ENCODE results near the gene NTSR1.
A peak's percentile ranks its signal among the peaks of the same experiment; 100 is the strongest.

NTSR1 gene

DNA sequence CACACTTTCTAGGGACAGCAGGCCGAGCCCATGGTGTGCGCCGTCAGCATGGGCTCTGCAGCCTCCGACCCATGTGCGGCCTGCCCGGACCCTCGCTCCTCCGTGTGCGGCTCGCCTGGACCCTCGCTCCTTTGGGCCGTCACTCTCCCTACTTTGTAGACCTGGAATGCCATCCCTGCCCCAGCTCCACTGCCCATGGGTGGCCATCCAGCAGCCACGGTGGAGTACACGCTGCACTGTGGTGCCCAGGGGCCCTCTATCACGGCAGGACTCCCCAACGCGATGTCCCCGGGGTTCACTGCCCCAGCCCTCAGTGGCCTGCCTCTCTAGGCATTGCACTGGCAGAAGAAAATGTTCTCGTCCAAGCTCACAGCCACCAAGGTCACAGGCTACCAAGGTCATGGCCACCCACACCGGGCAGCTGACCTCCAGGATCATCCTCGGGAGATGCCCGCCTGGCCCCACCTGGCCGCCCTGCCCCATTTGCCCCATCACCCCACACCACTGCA, 63.5 kb downstream of the NTSR1 start:
- DNase-seq (ENCODE audit: low spot score), result no peak

DNA sequence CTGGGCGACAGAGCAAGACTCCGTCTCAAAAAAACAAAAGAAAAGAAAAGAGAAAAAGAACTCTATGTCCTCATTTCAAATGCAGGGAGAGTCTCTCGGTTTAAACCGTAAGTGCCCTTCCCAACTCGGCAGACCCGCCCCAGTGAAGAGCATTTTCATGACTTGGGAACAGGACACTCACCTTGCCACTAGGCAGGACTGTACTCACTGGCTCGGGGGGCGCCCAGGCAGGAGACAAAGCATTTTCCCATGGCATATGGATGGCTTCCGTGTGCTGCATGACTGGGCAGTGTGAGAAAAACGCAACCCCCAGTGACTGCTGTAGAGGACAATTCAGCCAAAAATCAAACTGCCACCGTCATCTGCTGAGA, 64.0 kb downstream of the NTSR1 start:
- no peak for DNase-seq (ENCODE audit: low spot score)

DNA sequence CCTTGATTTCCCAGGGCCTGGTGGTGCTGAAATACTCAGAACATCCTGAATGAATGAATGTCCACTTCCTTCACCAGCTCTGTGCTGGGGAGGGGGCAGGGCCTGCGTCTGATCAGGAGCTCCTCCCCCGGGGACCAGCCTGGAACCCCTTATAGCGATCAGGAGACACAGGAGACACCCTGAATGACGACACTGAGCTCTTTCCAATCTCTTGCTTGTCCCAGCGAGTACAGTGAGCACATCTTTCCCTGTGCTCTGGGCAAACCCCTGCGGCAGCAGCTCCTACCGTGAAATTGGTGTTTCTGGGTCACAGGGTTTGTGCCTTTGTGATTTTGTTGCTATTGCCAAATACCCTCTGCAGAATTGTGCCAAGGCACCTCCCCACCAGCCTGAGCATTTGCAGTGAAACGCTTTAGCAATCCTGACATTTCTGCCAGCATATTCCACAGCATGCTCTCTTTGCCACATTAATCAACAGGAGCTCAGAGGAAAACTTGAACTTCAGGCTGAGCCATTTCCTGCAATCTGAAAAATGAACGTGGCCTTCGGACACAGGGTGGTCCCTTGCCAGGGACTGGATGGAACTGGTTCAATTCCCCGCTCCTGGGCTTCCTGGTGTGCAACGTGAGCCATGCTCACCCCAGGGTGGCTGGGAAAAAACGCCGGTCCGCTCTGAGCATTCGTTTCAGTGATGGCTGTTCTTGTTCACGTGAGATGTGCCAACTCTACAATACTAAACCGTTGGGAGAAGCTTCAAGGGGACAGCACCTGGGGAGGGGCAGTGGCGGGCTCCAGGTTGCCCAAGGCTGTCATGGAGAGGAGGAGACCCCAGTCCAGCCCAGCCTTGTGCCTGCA, 64.6 kb downstream of the NTSR1 start:
- peak; percentile 67 for DNase-seq (ENCODE audit: low spot score)

DNA sequence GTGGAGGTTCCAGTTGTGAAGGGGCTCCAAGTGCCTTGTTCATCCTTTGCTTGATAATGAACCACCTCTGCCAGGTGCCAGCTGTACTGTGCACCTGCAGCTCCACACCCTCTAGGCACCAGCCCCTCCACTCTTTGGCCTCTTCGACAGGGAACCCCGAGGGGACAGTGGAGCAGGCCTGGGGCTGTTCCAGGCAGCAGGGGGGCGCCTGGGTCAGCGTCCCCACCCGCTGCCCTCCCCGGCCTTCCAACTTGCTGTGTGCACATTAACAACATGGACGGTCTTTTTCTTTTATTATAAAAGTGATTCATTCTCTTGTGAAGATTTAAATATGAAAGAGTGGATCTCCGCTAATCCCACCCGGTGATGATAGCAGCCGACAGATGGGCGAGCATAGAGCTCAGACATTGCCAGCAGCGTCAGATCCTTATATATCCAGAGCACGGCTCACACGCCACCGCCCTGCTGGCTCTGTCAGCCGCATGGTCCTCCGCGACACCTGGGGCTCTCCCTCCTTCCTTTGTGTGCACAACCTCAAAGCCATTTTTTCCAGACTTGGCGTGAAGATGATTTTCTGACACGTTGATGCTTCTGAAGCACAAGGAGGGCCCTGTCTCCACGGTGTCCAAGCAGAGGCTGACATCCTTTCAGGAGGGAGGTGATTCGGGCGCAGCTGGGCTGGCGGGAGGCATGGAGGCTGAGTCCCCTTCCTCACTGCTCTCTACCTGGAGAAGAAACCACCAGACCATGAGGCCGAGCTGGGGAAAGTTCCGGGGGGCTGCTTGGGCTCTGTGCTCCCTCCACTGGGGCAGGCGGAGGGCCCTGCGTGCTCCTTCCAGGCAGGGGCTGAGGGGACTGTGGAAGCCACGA, 65.4 kb downstream of the NTSR1 start:
- DNase-seq (ENCODE audit: low spot score), result no peak

DNA sequence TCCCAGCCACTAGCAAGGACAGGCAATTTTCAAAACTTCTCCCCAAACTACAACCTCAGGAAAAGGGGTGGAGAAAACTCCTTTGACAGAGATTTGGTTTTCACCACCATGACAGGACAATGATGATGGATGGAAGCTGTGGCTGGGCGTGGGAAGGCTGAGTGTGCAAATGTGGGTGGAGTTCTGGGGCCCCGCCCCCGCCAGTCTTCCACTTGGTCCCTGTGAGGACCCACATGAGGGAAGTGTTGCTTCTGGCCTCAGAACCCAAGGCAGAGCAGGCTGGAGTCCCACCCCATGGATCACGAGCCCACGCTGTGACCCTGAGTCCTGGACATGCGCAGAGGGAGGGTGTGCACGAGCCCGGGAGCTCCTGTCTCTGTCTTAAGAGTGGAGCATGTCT, 66.1 kb downstream of the NTSR1 start:
- no peak for DNase-seq (ENCODE audit: low spot score)

DNA sequence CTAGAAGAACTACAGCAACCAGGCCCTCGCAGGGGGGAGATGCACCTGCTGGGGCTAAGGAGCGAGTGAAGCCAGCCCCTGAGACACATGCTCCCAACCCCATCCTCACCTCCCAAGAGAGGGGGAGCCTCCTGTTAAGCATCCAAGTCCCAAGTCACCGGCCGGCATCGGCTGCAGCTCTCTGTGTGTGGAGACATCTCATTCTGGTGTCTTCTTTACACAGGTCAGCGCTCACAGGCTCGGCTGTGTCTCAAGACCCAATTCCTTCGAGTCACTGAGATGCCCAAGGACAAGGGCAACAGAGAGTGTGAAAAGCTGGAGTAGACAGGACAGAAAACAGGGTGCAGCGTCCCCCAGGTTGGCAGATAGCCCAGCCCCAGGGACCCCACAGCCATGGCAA, 66.6 kb downstream of the NTSR1 start:
- no peak for DNase-seq (ENCODE audit: low spot score)

DNA sequence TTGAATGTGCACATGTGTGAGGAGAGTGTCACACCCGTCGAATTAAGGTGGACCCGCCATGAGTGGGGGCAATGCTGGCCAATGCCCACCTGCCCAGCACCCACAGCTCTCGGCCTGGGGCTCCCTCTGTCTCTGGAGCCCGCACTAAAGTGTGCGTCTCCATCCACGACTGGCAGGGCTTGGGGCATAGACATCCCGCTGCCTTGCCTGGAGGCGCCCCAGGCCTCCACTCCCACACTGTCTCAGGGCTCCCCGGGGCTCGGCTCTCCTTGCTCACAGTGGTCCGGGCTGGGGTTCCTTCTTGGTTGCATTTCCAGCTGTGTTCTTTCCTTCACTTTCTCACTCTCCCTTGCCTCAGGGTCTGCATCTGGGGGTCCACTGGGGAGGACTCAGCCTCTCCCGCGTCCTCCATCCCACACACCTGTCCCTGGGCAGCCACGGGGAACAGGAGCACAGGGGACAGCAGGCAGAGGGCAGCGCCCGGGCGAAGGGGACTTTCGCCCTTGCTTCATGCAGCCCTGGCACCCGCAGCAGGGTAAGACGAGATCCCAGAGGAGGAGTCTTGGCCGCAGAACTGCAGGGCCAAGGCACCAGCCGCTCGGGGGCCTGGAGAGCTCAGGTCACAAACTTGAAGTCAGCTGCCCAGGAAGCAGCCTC, 67.5 kb downstream of the NTSR1 start:
- no peak for DNase-seq (ENCODE audit: low spot score)

DNA sequence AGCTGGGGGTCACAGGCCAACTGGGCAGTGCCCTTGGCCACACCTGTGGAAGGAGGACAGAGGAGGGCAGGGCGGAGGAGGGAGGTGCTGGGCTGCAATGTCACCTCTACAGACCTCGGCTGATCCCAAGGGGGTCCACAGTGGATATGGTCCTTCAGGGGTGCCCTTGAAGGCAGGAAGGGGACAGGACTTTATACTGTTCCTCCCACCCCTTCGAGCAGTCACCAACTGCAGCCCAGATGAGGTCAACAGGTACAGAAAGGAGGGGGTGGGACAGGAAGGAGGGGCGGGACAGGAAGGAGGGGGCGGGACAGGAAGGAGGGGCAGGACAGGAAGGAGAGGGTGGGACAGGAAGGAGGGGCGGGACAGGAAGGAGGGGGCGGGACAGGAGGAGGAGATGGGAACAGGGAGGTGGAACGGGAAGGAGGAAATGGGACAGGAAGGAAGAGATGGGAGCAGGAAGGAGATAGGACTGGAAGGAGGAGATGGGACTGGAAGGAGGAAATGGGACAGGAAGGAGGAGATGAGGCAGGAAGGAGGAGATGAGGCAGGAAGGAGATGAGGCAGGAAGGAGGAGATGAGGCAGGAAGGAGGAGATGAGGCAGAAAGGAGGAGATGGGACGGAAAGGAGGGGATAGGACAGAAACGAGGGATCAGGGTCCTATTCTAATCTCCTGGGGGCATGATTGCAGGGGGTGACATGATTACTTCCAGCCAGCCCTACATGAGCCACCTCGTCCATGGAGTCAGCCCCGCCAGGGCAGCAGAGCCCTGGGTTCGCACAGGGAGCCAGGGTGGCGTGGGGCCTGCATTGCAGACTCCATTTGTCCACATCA, 68.3 kb downstream of the NTSR1 start:
- DNase-seq (ENCODE audit: low spot score), result no peak

DNA sequence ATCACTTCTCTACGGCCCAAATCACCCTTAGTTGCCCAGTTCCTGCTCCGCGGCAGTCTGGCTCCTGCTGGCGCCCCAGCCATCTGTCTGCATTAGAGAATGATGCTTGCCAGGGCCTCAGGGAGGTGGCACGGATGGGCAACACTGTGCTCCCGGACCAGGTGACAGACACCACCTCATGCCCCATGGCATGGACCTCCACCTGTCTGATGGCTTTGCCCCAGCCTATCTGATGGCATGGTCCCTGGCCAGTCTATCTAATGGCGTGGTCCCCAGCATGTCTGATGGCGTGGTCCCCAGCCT, 68.8 kb downstream of the NTSR1 start:
- DNase-seq (ENCODE audit: low spot score), result no peak

DNA sequence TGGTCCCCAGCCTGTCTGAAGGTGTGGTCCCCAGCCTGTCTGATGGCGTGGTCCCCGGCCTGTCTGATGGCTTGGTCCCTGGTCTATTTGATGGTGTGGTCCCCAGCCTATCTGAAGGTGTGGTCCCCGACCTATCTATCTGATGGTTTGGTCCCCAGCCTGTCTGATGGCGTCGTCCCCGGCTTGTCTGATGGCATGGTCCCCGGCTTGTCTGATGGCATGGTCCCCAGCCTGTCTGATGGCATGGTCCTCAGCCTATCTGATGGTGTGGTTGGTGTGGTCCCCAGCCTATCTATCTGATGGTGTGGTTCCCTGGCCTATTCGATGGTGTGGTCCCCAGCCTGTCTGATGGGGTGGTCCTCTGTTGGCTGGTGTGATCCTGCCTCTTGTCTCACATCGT, 69.4 kb downstream of the NTSR1 start:
- DNase-seq (ENCODE audit: low spot score), result no peak

DNA sequence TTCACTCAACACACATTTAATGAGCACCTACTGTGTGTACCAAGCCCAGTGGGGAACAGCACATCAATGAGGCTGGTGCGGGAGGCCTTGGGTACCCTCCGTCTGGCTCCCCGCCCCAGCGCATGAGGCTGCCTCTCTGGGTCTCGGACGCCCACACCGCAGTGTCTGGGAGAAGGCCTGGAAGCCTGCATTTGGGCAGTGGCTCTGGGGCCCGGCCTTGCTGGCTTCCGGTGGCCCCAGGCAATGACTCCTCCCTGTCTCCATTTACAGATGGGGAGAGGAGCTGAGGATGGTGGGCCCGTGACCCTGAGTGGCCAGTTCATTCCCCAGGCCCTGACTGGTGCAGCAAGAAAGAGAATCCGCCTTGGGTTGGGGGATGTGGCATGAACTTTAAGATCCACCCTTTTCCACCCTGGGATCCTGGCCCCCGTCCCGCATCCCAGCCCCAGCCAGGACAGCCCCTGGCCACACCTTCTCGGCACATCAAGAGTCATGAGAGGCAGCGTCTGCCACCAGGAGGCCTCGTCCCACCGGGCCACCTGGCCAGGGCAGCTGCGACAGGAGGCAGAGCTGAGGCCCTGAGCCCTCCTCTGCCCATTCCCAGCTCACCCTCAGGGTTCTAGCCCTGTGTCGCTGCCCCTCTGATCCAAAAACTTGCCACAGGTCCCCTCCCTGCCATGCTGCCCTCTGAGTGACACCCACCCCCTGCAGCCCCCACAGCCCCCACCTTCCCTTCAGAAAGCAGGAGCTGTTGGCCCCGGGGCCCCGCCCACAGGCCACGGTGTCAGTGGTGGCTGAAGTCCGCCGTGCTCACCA, 70.2 kb downstream of the NTSR1 start:
- no peak for DNase-seq (ENCODE audit: low spot score)

DNA sequence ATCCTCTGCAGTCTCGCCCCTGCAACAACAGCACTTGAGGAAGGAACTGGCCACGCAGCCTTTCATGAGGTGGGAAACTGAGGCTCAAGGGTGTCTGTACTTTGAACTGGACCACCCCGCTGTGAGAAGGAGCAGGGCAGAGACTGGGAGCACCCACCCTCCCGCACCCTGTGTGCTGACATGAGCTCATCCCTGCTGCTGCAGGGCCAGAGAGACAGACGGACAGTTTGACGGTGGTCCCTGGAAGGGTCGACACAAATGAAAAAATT, 70.7 kb downstream of the NTSR1 start:
- no peak for DNase-seq (ENCODE audit: low spot score)

DNA sequence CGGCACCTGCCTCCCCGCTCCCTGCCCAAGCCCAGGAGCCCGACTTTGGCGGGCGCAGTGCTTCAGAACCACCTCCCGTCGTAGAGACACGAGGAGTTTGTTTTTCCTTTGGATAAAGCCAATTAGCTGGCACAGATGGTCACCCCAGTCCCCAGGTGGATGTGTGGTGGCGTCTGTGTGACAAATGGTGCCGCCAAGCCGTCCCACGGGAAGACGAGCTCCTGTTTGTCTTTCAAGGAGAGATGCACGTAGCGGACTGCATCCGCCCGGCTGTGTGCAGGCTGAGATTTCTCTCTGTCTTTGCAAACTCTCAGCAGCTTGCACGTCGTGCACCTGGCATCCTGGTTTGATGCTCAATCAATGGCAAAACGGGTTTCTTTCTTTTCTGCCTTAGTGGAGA, 71.6 kb downstream of the NTSR1 start:
- no peak for DNase-seq (ENCODE audit: low spot score)

DNA sequence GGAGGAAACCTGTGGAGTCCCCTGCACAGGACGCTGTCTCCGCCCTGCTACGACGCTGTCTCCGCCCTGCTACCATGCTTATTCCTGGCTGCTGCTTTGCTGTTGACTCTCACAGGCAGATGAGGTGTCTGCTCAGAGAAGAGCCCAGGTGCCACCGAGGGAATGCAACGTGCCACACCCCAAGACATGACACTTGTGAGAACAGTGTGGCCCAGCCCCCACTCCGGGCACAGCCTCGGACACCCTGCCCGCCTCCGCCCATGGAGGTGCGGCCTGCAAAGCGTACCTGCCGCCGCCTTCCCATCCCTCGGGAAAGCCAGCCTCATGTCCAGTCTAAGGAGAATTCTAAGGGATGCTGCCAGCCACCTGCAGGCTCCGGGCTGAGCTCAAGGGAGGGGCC, 72.1 kb downstream of the NTSR1 start:
- no peak for DNase-seq (ENCODE audit: low spot score)

DNA sequence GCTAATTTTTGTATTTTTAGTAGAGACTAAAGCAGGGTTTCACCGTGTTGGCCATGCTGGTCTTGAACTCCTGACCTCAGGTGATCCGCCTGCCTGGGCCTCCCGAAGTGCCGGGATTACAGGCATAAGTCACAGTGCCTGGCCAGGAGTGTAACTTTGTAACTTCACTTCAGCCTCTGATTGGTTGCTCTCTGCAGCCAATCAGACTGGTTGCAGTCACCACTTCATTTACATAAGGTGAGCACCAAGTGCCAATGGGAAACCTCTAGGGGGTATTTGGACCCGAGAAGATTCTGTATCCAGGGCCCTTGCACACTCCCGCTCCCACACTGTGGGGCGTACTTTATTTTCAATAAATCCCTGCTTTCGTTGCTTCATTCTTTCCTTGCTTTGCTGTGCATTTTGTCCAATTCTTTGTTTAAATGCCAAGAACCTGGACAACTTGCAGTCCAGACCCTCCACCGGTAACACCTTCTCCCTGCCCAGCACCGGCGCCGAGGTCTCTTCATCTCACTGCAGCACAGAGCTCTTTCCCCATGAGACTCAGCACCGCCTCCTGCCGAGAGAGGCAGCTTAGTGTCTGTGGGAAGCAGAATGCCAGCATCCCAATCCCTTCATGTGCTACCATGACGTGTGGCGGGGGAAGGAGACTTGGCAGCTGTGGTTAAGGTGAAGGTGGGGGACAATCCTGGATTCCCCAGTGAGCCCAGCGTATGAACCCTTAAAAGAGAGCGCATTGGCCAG, 73.7 kb downstream of the NTSR1 start:
- DNase-seq (ENCODE audit: low spot score), result no peak

DNA sequence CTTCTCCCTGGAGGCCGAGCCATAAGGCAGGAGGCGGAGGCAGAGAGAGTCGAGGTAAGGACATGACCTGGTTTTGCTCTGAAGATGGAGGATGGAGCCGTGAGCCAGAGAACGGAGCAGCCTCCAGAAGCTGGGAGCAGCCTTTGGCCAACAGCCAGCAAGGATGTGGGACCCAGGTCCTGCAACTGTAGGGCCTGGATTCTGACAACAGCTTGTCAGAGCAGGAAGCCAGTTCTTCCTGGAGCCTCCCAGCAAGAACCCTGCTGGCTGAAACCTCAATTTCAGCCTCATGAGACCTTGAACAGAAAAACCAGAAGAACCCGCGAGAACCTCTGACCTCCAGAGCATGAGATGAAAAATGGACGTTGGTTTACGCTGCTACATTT, 74.2 kb downstream of the NTSR1 start:
- DNase-seq (ENCODE audit: low spot score), result no peak

DNA sequence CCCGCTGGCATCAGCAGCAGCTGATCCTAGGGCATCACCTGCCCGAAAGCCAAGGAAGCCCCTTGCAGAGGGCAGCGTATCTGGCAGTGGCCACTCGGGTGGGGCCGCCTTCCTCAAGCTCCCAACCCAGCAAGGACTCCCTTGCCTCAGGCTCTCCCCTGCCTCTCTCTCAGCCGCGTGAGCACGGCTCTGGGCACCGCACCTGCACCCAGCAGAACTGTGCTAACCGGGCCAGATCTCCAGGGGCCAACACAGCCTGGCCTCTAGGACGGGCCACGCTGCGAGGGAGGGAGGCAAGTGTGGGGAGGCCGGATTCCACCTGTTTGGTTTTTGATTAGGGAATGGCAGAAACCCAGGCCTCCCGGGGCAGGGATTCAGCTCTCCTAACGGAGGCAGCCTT, 75.9 kb downstream of the NTSR1 start:
- no peak for DNase-seq (ENCODE audit: low spot score)

DNA sequence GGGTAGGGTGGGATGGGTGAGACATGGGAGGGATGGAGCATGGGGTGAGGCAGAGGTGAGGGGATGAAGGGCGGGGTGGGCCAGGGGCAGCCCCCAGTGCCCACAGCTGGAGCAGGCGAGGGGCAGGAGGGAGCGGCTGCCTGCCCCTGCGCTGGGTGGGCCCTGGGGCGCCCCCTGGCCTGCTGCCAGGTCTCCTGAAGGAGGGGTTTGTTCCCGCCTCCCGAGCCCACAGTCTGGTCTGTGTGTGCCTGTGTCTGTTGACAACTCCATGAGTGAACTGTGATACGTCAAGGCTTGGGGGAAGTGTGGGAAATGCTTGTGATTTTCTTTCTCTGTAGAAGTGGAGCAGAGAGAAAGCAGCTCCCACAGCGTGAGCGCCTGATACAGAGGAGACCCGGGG, 76.8 kb downstream of the NTSR1 start:
- no peak for DNase-seq (ENCODE audit: low spot score)

DNA sequence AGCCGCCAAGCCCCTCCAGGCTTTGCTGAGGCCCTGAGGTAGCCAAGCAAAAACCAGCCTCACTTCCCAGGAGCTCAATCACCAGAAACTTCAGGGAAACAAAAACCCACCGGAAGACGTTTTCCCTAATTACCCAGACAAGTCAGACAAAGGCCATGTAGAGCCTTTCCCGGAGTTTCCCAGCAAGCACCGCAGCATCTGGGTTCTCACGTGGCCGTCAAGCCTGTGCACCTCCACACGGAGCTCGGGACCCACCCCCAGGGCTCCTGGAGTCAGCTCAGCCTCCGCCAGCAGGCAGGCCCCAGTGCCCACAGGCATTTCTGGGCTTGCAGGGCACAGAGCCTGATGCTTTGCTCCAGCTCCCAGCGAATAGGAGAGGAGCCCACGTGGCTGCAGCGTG, 77.5 kb downstream of the NTSR1 start:
- DNase-seq (ENCODE audit: low spot score), result no peak

DNA sequence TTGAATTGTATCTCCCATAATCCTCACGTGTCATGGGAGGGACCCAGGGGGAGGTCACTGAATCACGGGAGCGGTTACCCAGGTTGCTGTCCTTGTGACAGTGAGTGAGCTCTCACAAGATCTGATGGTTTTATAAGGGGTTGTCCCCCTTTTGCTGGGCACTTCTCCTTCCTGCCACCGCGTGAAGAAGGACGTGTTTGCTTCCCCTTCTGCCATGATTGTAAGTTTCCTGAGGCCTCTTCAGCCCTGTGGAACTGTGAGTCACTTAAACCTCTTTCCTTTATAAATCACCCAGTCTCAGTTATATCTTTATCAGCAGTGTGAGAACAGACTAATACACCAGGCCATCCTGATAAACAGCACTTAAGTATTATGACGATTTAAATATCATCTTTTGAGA, 78.7 kb downstream of the NTSR1 start:
- DNase-seq (ENCODE audit: low spot score), result no peak

DNA sequence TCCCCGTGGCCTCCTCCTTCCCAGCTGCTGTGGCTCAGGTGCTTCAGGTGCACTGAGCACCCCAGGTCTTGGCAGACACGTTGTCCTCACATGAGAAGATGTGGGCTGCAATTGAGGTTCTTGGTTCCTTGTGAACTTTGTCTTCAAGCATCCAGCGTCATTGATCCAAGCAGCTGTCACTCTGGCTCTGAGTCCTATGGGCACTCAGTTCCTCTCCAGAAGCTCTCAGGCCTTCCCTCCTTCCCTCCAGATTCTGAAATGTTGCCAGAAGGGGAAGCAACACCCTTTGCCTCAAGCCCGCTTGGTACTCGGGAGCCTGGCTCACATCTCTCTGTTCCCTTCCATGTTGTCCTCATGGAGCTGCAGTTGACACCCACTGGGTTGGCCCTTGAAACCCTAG, 79.2 kb downstream of the NTSR1 start:
- DNase-seq (ENCODE audit: low spot score), result no peak
